Small intestine (tissue), 7 donors: ENCODE results near the gene HCLS1. TPM values are rescaled to one million over a fixed set of nuclear protein-coding genes. Genes with fewer than 3 reads are reported as not detected.
A peak's percentile ranks its signal among the peaks of the same experiment; 100 is the strongest.
"Not testable (repeated sequence)": the region's sequence is repeated elsewhere in the genome, so short reads cannot be mapped to it uniquely, and the experiment has no call there.

Experiments used
- DNase-seq, 2 donors: peaks; one replicate each; pipeline versions ENCODE4 v3.0.0 to v3.0.0-alpha.2; 2013
- FAIRE-seq: peaks from 2 replicates; lab custom pipeline; 2012; peaks lifted over from hg19 to GRCh38; lab: Jason Lieb, UNC
- H3K27ac ChIP-seq, 3 donors: one replicate each; pipeline ENCODE4 v1.5.1; 2013; ENCODE audit warnings: low read length in 2 of 3, mild to moderate bottlenecking in 2 of 3, control low read depth in 1 of 3, inconsistent platforms in 1 of 3, low read depth in 1 of 3, moderate library complexity in 1 of 3
- H3K27me3 ChIP-seq, 3 donors: one replicate each; pipeline ENCODE4 v1.6.1; 2013; ENCODE audit warnings: low read length in 3 of 3, inconsistent platforms in 1 of 3; ENCODE audit not compliant: control insufficient read depth in 3 of 3, insufficient read depth in 3 of 3
- H3K36me3 ChIP-seq, 3 donors: one replicate each; pipeline ENCODE4 v1.6.1; 2013; ENCODE audit warnings: low read length in 3 of 3, inconsistent platforms in 1 of 3, low read depth in 1 of 3, mild to moderate bottlenecking in 1 of 3, moderate library complexity in 1 of 3; ENCODE audit not compliant: control insufficient read depth in 3 of 3, insufficient read depth in 2 of 3
- H3K4me1 ChIP-seq, 3 donors: one replicate each; pipeline ENCODE4 v1.6.1; 2013; ENCODE audit warnings: low read length in 2 of 3, inconsistent platforms in 1 of 3, low read depth in 1 of 3, mild to moderate bottlenecking in 1 of 3, moderate library complexity in 1 of 3; ENCODE audit not compliant: control insufficient read depth in 3 of 3, insufficient read depth in 2 of 3
- H3K4me3 ChIP-seq, 3 donors: one replicate each; pipeline ENCODE4 v1.5.1; 2013; ENCODE audit warnings: low read length in 3 of 3, control low read depth in 1 of 3, inconsistent platforms in 1 of 3, low read depth in 1 of 3, mild to moderate bottlenecking in 1 of 3, moderate library complexity in 1 of 3
- H3K9me3 ChIP-seq, 2 donors: one replicate each; pipeline ENCODE4 v1.6.1; 2013; ENCODE audit warnings: low read depth in 1 of 2, low read length in 1 of 2; ENCODE audit not compliant: control insufficient read depth in 2 of 2, insufficient read depth in 1 of 2
- WGBS, 3 donors: extraction: QIAGEN DNeasy Blood & Tissue Kit; methylation state at CpG; one replicate each; pipeline ENCODE4 v1.1.7; 2013; 5-methylcytosine and 5-hydroxymethylcytosine counted together
- polyA plus RNA-seq, 4 donors: library from polyadenylated mRNA; stranded (reverse) in 3 of 4; unstranded in 1 of 4; fragments of 200-250 nt in 3 of 4; fragments of 120-200 nt in 1 of 4; gene quantifications; one replicate each; pipeline versions ENCODE4 v1.2.1 to v1.2.3, GENCODE V29; 2013
- donor health status: healthy with polysubstance abuse.
- donor health status: control.
- donor health status: control.
- donor health status: Bipolar disorder and iron deficiency.
- donor health status: healthy.

Gene HCLS1
- polyA plus RNA-seq, 4 donors: 8.5 to 31.3 (median 22.3) TPM

DNA sequence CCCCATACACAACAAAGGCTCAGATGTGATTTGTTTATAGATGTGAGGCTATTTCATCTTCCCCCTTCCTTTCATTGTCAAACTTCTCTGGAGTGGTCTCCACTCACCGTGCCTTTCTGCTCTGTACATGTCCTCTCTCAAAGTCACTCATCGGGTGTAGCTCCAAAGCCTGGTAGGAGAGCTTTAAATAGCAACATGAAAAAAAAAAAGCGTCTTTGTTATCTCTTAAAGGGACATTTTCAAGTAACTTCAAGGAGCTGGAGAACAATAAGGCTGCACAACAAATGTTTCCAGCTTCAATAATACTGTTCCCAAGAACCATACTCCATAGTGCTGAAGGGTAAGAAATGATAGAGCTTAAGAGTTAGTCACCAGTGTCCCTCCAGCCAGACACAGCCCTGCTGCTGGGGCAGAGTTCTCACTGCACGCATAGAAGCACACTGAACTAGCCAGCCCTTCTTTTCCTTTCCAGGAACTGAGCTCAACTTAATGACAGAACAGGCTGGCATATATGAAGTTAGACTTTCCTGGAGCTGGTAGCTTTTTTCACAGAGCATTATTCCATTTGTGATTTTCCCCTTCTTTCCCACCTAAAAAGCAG is 59.4 kb downstream of the HCLS1 start:
- no peak for FAIRE-seq
- DNase-seq: peak in 1 of 2 donors; percentile 3
- Histone ChIP-seq H3K4me1 (no peaks in the 10 kb centered on the region), H3K27me3 (no peaks in the 10 kb centered on the region), H3K9me3 (no peaks in the 10 kb centered on the region), H3K4me3 (no peak overlapping the region), H3K27ac (no peak overlapping the region), H3K36me3 (no peaks in the 10 kb centered on the region)
- WGBS, 3 donors: 8 to 23% (median 20%) methylated on average over 4 of the region's 4 CpGs

DNA sequence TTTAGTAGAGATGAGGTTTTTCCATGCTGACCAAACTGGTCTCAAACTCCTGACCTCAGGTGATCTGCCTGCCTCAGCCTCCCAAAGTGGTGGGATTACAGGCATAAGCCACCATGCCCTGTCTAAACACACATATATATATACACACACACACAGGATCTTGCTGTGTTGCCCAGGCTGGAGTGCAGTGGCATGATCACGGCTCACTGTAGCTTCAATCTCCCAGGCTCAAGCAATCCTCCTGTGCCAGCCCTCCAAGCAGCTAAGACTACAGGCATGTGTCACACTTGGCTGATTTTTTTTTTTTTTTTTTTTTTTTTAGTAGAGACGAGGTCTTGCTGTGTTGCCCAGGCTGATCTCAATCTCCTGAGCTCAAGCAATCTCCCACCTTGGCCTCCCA is 60.8 kb downstream of the HCLS1 start:
- not testable (repeated sequence) for DNase-seq, H3K4me3 ChIP-seq, H3K27me3 ChIP-seq, H3K36me3 ChIP-seq, H3K27ac ChIP-seq, FAIRE-seq, H3K9me3 ChIP-seq, H3K4me1 ChIP-seq
- WGBS, 3 donors: 81 to 94% (median 90%) methylated on average over 2 of the region's 2 CpGs

DNA sequence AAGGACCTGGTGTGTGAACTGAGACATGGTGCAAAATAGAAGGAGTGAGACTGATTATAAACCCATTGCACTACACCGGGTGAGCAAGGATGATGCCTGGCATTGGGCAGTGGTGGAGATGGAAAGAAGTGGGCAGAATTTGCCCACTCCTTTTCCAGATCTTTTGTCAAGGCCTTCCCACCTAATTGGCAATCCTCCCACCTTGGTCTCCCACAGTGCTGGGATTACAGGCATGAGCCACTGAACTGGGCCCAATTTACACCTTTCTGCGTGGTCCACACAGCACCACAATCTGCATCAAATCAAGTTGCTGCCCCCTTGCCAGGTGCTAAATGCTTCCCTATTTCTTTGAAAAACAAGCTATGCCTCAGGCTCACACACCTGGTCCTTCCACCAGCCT is 62.1 kb downstream of the HCLS1 start:
- H3K4me3 ChIP-seq: no peak overlapping the region
- H3K27me3 ChIP-seq: no peaks in the 10 kb centered on the region
- H3K27ac ChIP-seq: no peak overlapping the region
- no peaks in the 10 kb centered on the region for H3K9me3 ChIP-seq
- no peak for FAIRE-seq
- no peak for DNase-seq
- H3K4me1 ChIP-seq: peaks cover 0 to 2% (median 0%) of the 10 kb centered on the region in 3 donors
- no peaks in the 10 kb centered on the region for H3K36me3 ChIP-seq
- 87 to 93% (median 92%) methylated on average over 2 of the region's 2 CpGs for WGBS, 3 donors

DNA sequence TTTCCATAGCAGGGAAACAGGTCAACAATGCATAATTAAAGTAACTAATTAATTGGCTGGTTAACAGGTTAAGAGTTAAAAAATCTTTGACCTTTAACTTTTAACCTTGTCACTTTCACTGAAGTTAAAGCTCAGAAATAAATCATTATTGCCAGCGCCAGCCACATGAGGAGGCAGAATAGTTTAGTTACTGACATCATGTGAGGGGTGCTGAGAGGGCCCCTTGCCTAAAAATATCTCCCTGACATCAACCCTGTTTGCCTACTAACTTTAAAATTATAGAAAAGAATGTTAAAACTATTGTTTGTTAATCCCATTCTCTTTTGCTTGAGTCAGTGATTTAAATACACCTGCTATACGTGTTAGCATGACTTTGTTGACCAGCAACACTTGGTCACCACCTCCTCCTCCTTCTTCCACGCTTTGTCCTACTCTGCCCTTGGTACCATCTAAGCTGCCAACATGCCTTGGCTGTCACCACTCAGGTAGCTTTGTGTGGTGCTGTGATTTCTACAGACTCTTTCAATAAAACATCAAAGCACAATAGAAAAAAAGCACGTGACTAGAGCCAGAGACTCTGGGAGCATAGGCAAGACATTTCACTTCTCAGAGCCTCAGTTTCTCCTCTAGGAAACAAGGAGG is 64.8 kb downstream of the HCLS1 start:
- Histone ChIP-seq H3K4me3 (no peak overlapping the region), H3K4me1 (peaks cover 0 to 2% (median 0%) of the 10 kb centered on the region in 3 donors), H3K9me3 (no peaks in the 10 kb centered on the region), H3K36me3 (no peaks in the 10 kb centered on the region), H3K27ac (no peak overlapping the region), H3K27me3 (no peaks in the 10 kb centered on the region)
- DNase-seq (no peak), FAIRE-seq (no peak)
- 81 to 87% (median 83%) methylated on average over 4 of the region's 4 CpGs for WGBS, 3 donors

DNA sequence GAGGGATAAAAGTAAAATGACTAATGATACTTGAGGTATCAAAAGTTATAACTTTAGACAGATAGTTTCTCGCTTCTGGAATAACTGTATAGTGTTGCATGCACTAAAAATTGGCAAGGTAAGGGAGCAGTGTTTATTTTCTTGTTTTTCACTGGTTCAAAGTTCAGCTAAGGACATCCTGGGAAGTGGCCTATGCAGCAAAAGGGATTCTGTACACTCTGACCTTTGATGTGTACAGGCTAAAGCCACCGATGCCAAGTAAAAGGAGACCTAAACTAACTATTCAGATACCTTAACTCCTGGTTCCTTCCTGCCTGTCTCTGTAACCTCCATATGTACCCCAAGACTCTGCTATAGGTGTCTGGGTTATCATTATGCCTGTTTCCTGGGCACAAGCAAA is 65.9 kb downstream of the HCLS1 start:
- H3K4me3 ChIP-seq: no peak overlapping the region
- no peaks in the 10 kb centered on the region for H3K36me3 ChIP-seq
- FAIRE-seq (no peak), DNase-seq (no peak)
- peaks cover 0 to 2% (median 0%) of the 10 kb centered on the region in 3 donors for H3K4me1 ChIP-seq
- no peaks in the 10 kb centered on the region for H3K9me3 ChIP-seq
- no peaks in the 10 kb centered on the region for H3K27me3 ChIP-seq
- no peak overlapping the region for H3K27ac ChIP-seq
- 53 to 65% (median 60%) methylated on average over 2 of the region's 2 CpGs for WGBS, 3 donors

DNA sequence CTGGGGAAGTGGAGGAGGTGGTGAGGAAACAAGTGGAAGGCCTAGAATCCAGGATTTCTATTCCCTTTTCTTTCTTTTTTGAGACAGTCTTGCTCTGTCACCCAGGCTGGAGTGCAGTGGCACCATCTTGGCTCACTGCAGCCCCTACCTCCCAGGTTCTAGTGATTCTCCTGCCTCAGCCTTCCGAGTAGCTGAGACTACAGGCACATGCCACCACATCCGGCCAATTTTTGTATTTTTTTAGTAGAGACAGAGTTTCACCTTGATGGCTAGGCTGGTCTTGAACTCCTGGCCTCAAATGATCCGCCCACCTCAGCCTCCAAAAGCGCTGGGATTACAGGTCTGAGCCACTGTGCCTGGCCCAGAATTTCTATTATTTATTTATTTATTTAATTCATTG is 66.9 kb downstream of the HCLS1 start:
- not testable (repeated sequence) for H3K27me3 ChIP-seq, DNase-seq, FAIRE-seq, H3K27ac ChIP-seq, H3K36me3 ChIP-seq, H3K4me1 ChIP-seq, H3K4me3 ChIP-seq, H3K9me3 ChIP-seq
- WGBS, 3 donors: 88 to 92% (median 92%) methylated on average over 4 of the region's 4 CpGs

DNA sequence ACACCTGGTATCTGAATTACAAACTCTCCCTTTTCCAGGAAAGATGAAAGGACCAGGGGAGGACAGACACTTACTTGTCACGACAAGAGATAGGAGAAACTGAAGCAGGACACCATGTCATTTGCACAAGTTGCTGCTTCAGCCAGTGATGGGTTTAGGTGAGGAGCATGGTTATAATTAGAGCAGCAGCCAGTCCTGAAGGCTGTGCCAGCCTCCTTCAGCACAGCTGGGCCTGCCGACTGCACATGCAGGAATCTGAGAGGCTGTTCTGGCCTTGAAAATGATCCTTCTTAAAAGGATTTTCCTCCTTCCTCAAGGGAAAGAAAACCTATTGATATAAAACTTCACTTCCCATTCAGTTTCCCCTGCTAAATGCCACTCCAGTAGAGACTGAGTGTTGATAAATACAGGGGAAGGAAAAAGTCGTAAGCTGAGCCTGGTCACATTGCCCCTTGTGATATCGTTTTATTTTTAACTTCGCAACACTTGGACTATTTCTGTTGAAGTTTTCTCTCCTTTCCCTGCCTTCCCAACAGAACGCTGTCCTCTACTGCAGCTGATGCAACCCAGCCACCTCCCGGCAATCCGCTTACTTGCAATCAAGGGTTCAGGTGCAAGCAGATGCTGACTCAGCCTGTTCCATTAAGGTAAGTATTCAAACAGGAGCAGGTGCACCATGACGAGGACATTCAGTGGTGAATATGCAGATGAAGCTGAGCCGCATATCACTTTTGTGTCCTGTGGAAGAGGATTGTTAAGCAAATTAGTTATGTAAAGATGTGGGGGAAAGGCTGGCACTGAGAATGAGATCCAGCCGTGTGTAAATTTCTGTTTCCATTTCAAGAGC is 67.6 kb downstream of the HCLS1 start, which contains the start of gene FBXO40:
Gene FBXO40, plus strand, starts transcription at position 524 of the 847 bp plus-strand sequence. CDS start 27,197 bp downstream, outside the sequence.
- H3K9me3 ChIP-seq: no peaks in the 10 kb centered on the region
- no peak within 1 kb of the TSS for H3K27ac ChIP-seq
- H3K4me1 ChIP-seq: peaks cover 0 to 2% (median 0%) of the 10 kb centered on the region in 3 donors
- FAIRE-seq: no peak
- WGBS, 3 donors: 50 to 60% (median 59%) methylated on average over 11 of the region's 11 CpGs
- H3K4me3 ChIP-seq: no peak within 1 kb of the TSS
- H3K36me3 ChIP-seq: no peaks in the 10 kb centered on the region
- H3K27me3 ChIP-seq: peaks cover 0 to 3% (median 0%) of the 10 kb centered on the region in 3 donors
- DNase-seq: peak; percentile 24 to 52

DNA sequence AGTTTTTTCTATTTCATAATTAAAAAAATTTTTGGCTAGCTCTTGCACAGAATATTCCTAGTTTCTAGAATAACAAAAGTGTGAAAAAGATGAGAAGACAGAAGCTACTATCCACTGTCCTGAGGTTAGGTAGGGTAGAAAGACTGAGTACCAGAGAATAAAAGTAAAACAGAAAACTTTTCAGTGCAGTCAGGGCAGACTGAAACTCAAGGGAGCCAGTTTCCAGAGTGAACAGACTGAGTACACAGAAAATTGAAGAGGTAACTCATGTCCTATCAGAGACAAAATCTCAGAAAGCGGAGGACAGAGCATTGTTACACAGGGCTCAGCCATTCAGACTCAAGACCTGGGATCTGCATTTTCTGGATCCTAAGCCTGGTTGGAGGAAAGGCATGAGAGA is 76.3 kb downstream of the HCLS1 start:
- 88 to 93% (median 93%) methylated on average over 1 of the region's 1 CpG for WGBS, 3 donors
- Histone ChIP-seq H3K4me1 (no peaks in the 10 kb centered on the region), H3K27ac (no peak overlapping the region), H3K27me3 (peaks cover 0 to 2% (median 0%) of the 10 kb centered on the region in 3 donors), H3K36me3 (no peaks in the 10 kb centered on the region), H3K4me3 (no peak overlapping the region), H3K9me3 (no peaks in the 10 kb centered on the region)
- no peak for FAIRE-seq
- no peak for DNase-seq
